Measurements from ENCODE around the gene TUT4. TPM values are rescaled to one million over a fixed set of nuclear protein-coding genes. Genes with fewer than 3 reads are reported as not detected.

Gene TUT4
- total RNA-seq, 1 donor from 2014 or later, result 30.9 TPM

GRCh38 chr1:52400131-52400530 is 152.8 kb downstream of the TUT4 start:
- H3K9me3 ChIP-seq (replicated peaks), result no peaks in the 10 kb centered on the region
- no peak overlapping the region for H3K27ac ChIP-seq (replicated peaks)
- no peaks in the 10 kb centered on the region for H3K36me3 ChIP-seq
- peaks cover 17% of the 10 kb centered on the region for H3K4me1 ChIP-seq
- intact Hi-C loops (cut with micrococcal nuclease), result no loop called here
- TF ChIP-seq CTCF (IDR thresholded peaks at IDR 0.05; ENCODE audit: borderline replicate concordance), result no peak
- no peak overlapping the region for H3K4me3 ChIP-seq
- no peaks in the 10 kb centered on the region for H3K27me3 ChIP-seq (ENCODE audit: low read depth)
- DNase-seq, result no peak

GRCh38 chr1:52399629-52400028 is 153.3 kb downstream of the TUT4 start:
- H3K4me1 ChIP-seq, result peaks cover 12% of the 10 kb centered on the region
- H3K4me3 ChIP-seq, result no peak overlapping the region
- H3K36me3 ChIP-seq, result no peaks in the 10 kb centered on the region
- TF ChIP-seq CTCF (IDR thresholded peaks at IDR 0.05; ENCODE audit: borderline replicate concordance), result no peak
- intact Hi-C loops (cut with micrococcal nuclease), result no loop called here
- no peak overlapping the region for H3K27ac ChIP-seq (replicated peaks)
- DNase-seq, result no peak
- H3K9me3 ChIP-seq (replicated peaks), result no peaks in the 10 kb centered on the region
- no peaks in the 10 kb centered on the region for H3K27me3 ChIP-seq (ENCODE audit: low read depth)

GRCh38 chr1:52393174-52393573 is 159.7 kb downstream of the TUT4 start:
- H3K27me3 ChIP-seq (ENCODE audit: low read depth), result no peaks in the 10 kb centered on the region
- intact Hi-C loops (cut with micrococcal nuclease), result no loop called here
- no peaks in the 10 kb centered on the region for H3K9me3 ChIP-seq (replicated peaks)
- no peak for DNase-seq
- no peak overlapping the region for H3K27ac ChIP-seq (replicated peaks)
- H3K4me3 ChIP-seq, result no peak overlapping the region
- H3K36me3 ChIP-seq, result no peaks in the 10 kb centered on the region
- H3K4me1 ChIP-seq, result no peaks in the 10 kb centered on the region
- TF ChIP-seq CTCF (IDR thresholded peaks at IDR 0.05; ENCODE audit: borderline replicate concordance), result no peak

- Histone ChIP-seq H3K36me3 (no peaks in the 10 kb centered on the region), H3K27ac (replicated peaks) (no peak overlapping the region), H3K9me3 (replicated peaks) (no peaks in the 10 kb centered on the region), H3K4me3 (no peak overlapping the region), H3K27me3 (ENCODE audit: low read depth) (no peaks in the 10 kb centered on the region), H3K4me1 (no peaks in the 10 kb centered on the region)
- intact Hi-C loops (cut with micrococcal nuclease), result no loop called here
- no peak for DNase-seq
- no peak for TF ChIP-seq CTCF (IDR thresholded peaks at IDR 0.05; ENCODE audit: borderline replicate concordance)
Observed at GRCh38 chr1:52386458-52386857, 166.4 kb downstream of the TUT4 start.

GRCh38 chr1:52385376-52385775 is 167.5 kb downstream of the TUT4 start:
- H3K9me3 ChIP-seq (replicated peaks), result no peaks in the 10 kb centered on the region
- intact Hi-C loops (cut with micrococcal nuclease), result no loop called here
- TF ChIP-seq CTCF (IDR thresholded peaks at IDR 0.05; ENCODE audit: borderline replicate concordance), result no peak
- no peak for DNase-seq
- H3K27me3 ChIP-seq (ENCODE audit: low read depth), result no peaks in the 10 kb centered on the region
- no peak overlapping the region for H3K27ac ChIP-seq (replicated peaks)
- H3K36me3 ChIP-seq, result no peaks in the 10 kb centered on the region
- no peak overlapping the region for H3K4me3 ChIP-seq
- no peaks in the 10 kb centered on the region for H3K4me1 ChIP-seq

Other genes starting within 250 kb of the TUT4 start
- gene CC2D1B, start 186.9 kb downstream of the TUT4 start, total RNA-seq, result 15.3 TPM
- 0.11 TPM for gene ORC1, start 148.7 kb downstream of the TUT4 start, total RNA-seq
- 20.5 TPM for gene PRPF38A, start 148.5 kb downstream of the TUT4 start, total RNA-seq
- 5.2 TPM for gene GPX7, start 49.3 kb upstream of the TUT4 start, total RNA-seq
- gene SHISAL2A, start 80.1 kb upstream of the TUT4 start, total RNA-seq, result not detected
- gene COA7, start 145.3 kb upstream of the TUT4 start, total RNA-seq, result 18.5 TPM
- gene ZYG11B, start 173.4 kb upstream of the TUT4 start, total RNA-seq, result 68.3 TPM